ENCODE data around the gene PRR5.

The PRR5 gene

GRCh38 chr22:44755417-44755816 is 53.4 kb downstream of the PRR5 start:
- peaks cover 5% of the 10 kb centered on the region for H3K9me3 ChIP-seq (ENCODE audit: low read length)
- no peak overlapping the region for H3K4me3 ChIP-seq (ENCODE audit: low read depth in 1 of 2, low read length in 2 of 2)
- no peaks in the 10 kb centered on the region for H3K36me3 ChIP-seq (ENCODE audit: insufficient read depth, low read length)
- H3K4me1 ChIP-seq (ENCODE audit: insufficient read depth, low read length): no peaks in the 10 kb centered on the region
- no peak overlapping the region for H3K9ac ChIP-seq (ENCODE audit: low read length)
- no peak overlapping the region for H3K27ac ChIP-seq (ENCODE audit: low read depth, low read length)
- H3K27me3 ChIP-seq (ENCODE audit: control insufficient read depth in 1 of 2, insufficient read depth in 2 of 2, low read length in 2 of 2): peaks cover 15 to 21% of the 10 kb centered on the region in 2 donors

GRCh38 chr22:44755956-44756361 is 54.0 kb downstream of the PRR5 start:
- no peaks in the 10 kb centered on the region for H3K4me1 ChIP-seq (ENCODE audit: insufficient read depth, low read length)
- no peak overlapping the region for H3K4me3 ChIP-seq (ENCODE audit: low read depth in 1 of 2, low read length in 2 of 2)
- no peaks in the 10 kb centered on the region for H3K36me3 ChIP-seq (ENCODE audit: insufficient read depth, low read length)
- no peak overlapping the region for H3K27ac ChIP-seq (ENCODE audit: low read depth, low read length)
- peaks cover 5% of the 10 kb centered on the region for H3K9me3 ChIP-seq (ENCODE audit: low read length)
- peaks cover 15 to 21% of the 10 kb centered on the region in 2 donors for H3K27me3 ChIP-seq (ENCODE audit: control insufficient read depth in 1 of 2, insufficient read depth in 2 of 2, low read length in 2 of 2)
- H3K9ac ChIP-seq (ENCODE audit: low read length): no peak overlapping the region

GRCh38 chr22:44758344-44758973 is 56.5 kb downstream of the PRR5 start:
- H3K4me3 ChIP-seq (ENCODE audit: low read depth in 1 of 2, low read length in 2 of 2): no peak overlapping the region
- no peaks in the 10 kb centered on the region for H3K4me1 ChIP-seq (ENCODE audit: insufficient read depth, low read length)
- peaks cover 7 to 13% of the 10 kb centered on the region in 2 donors for H3K27me3 ChIP-seq (ENCODE audit: control insufficient read depth in 1 of 2, insufficient read depth in 2 of 2, low read length in 2 of 2)
- no peak overlapping the region for H3K27ac ChIP-seq (ENCODE audit: low read depth, low read length)
- no peak overlapping the region for H3K9ac ChIP-seq (ENCODE audit: low read length)
- no peaks in the 10 kb centered on the region for H3K36me3 ChIP-seq (ENCODE audit: insufficient read depth, low read length)
- no peaks in the 10 kb centered on the region for H3K9me3 ChIP-seq (ENCODE audit: low read length)

GRCh38 chr22:44759001-44759400 is 57.0 kb downstream of the PRR5 start:
- Histone ChIP-seq H3K4me3 (ENCODE audit: low read depth in 1 of 2, low read length in 2 of 2) (no peak overlapping the region), H3K36me3 (ENCODE audit: insufficient read depth, low read length) (no peaks in the 10 kb centered on the region), H3K9ac (ENCODE audit: low read length) (no peak overlapping the region), H3K4me1 (ENCODE audit: insufficient read depth, low read length) (no peaks in the 10 kb centered on the region), H3K27ac (ENCODE audit: low read depth, low read length) (no peak overlapping the region), H3K9me3 (ENCODE audit: low read length) (no peaks in the 10 kb centered on the region), H3K27me3 (ENCODE audit: control insufficient read depth in 1 of 2, insufficient read depth in 2 of 2, low read length in 2 of 2) (peaks cover 2 to 9% of the 10 kb centered on the region in 2 donors)

GRCh38 chr22:44759430-44760310 is 57.7 kb downstream of the PRR5 start:
- H3K27ac ChIP-seq (ENCODE audit: low read depth, low read length): no peak overlapping the region
- no peaks in the 10 kb centered on the region for H3K9me3 ChIP-seq (ENCODE audit: low read length)
- no peak overlapping the region for H3K9ac ChIP-seq (ENCODE audit: low read length)
- H3K27me3 ChIP-seq (ENCODE audit: control insufficient read depth in 1 of 2, insufficient read depth in 2 of 2, low read length in 2 of 2): peaks cover 0 to 9% of the 10 kb centered on the region in 2 donors
- H3K36me3 ChIP-seq (ENCODE audit: insufficient read depth, low read length): no peaks in the 10 kb centered on the region
- no peaks in the 10 kb centered on the region for H3K4me1 ChIP-seq (ENCODE audit: insufficient read depth, low read length)
- no peak overlapping the region for H3K4me3 ChIP-seq (ENCODE audit: low read depth in 1 of 2, low read length in 2 of 2)

GRCh38 chr22:44760476-44760875 is 58.5 kb downstream of the PRR5 start:
- Histone ChIP-seq H3K4me3 (ENCODE audit: low read depth in 1 of 2, low read length in 2 of 2) (no peak overlapping the region), H3K9ac (ENCODE audit: low read length) (no peak overlapping the region), H3K27ac (ENCODE audit: low read depth, low read length) (no peak overlapping the region), H3K9me3 (ENCODE audit: low read length) (no peaks in the 10 kb centered on the region), H3K36me3 (ENCODE audit: insufficient read depth, low read length) (no peaks in the 10 kb centered on the region), H3K4me1 (ENCODE audit: insufficient read depth, low read length) (no peaks in the 10 kb centered on the region), H3K27me3 (ENCODE audit: control insufficient read depth in 1 of 2, insufficient read depth in 2 of 2, low read length in 2 of 2) (peaks cover 0 to 5% of the 10 kb centered on the region in 2 donors)

- no peaks in the 10 kb centered on the region for H3K9me3 ChIP-seq (ENCODE audit: low read length)
- H3K4me3 ChIP-seq (ENCODE audit: low read depth in 1 of 2, low read length in 2 of 2): no peak overlapping the region
- no peaks in the 10 kb centered on the region for H3K36me3 ChIP-seq (ENCODE audit: insufficient read depth, low read length)
- peaks cover 0 to 4% of the 10 kb centered on the region in 2 donors for H3K27me3 ChIP-seq (ENCODE audit: control insufficient read depth in 1 of 2, insufficient read depth in 2 of 2, low read length in 2 of 2)
- H3K4me1 ChIP-seq (ENCODE audit: insufficient read depth, low read length): no peaks in the 10 kb centered on the region
- no peak overlapping the region for H3K27ac ChIP-seq (ENCODE audit: low read depth, low read length)
- no peak overlapping the region for H3K9ac ChIP-seq (ENCODE audit: low read length)
These were observed 59.0 kb downstream of the PRR5 start for GRCh38 chr22:44761025-44761424.

GRCh38 chr22:44764373-44764772 is 62.4 kb downstream of the PRR5 start:
- Histone ChIP-seq H3K4me1 (ENCODE audit: insufficient read depth, low read length) (no peaks in the 10 kb centered on the region), H3K9ac (ENCODE audit: low read length) (no peak overlapping the region), H3K36me3 (ENCODE audit: insufficient read depth, low read length) (no peaks in the 10 kb centered on the region), H3K9me3 (ENCODE audit: low read length) (no peaks in the 10 kb centered on the region), H3K27me3 (ENCODE audit: control insufficient read depth in 1 of 2, insufficient read depth in 2 of 2, low read length in 2 of 2) (peaks cover 0 to 3% of the 10 kb centered on the region in 2 donors), H3K27ac (ENCODE audit: low read depth, low read length) (no peak overlapping the region), H3K4me3 (ENCODE audit: low read depth in 1 of 2, low read length in 2 of 2) (no peak overlapping the region)

- Histone ChIP-seq H3K9ac (ENCODE audit: low read length) (no peak overlapping the region), H3K4me1 (ENCODE audit: insufficient read depth, low read length) (no peaks in the 10 kb centered on the region), H3K4me3 (ENCODE audit: low read depth in 1 of 2, low read length in 2 of 2) (no peak overlapping the region)
These were observed 63.0 kb downstream of the PRR5 start for GRCh38 chr22:44764974-44765373.

GRCh38 chr22:44765571-44766285 is 63.7 kb downstream of the PRR5 start:
- no peak overlapping the region for H3K9ac ChIP-seq (ENCODE audit: low read length)
- H3K36me3 ChIP-seq (ENCODE audit: insufficient read depth, low read length): no peaks in the 10 kb centered on the region
- no peak overlapping the region for H3K27ac ChIP-seq (ENCODE audit: low read depth, low read length)
- H3K4me1 ChIP-seq (ENCODE audit: insufficient read depth, low read length): no peaks in the 10 kb centered on the region
- no peaks in the 10 kb centered on the region for H3K27me3 ChIP-seq (ENCODE audit: control insufficient read depth in 1 of 2, insufficient read depth in 2 of 2, low read length in 2 of 2)
- no peak overlapping the region for H3K4me3 ChIP-seq (ENCODE audit: low read depth in 1 of 2, low read length in 2 of 2)
- no peaks in the 10 kb centered on the region for H3K9me3 ChIP-seq (ENCODE audit: low read length)

More at GRCh38 chr22:44764974-44765373, 63.0 kb downstream of the PRR5 start:
- no peaks in the 10 kb centered on the region for H3K27me3 ChIP-seq (ENCODE audit: control insufficient read depth in 1 of 2, insufficient read depth in 2 of 2, low read length in 2 of 2)
- H3K9me3 ChIP-seq (ENCODE audit: low read length): no peaks in the 10 kb centered on the region
- H3K36me3 ChIP-seq (ENCODE audit: insufficient read depth, low read length): no peaks in the 10 kb centered on the region
- H3K27ac ChIP-seq (ENCODE audit: low read depth, low read length): no peak overlapping the region

GRCh38 chr22:44773082-44773481 is 71.1 kb downstream of the PRR5 start:
- Histone ChIP-seq H3K27me3 (ENCODE audit: control insufficient read depth in 1 of 2, insufficient read depth in 2 of 2, low read length in 2 of 2) (no peaks in the 10 kb centered on the region), H3K9me3 (ENCODE audit: low read length) (peaks cover 8% of the 10 kb centered on the region), H3K4me1 (ENCODE audit: insufficient read depth, low read length) (no peaks in the 10 kb centered on the region), H3K4me3 (ENCODE audit: low read depth in 1 of 2, low read length in 2 of 2) (no peak overlapping the region), H3K9ac (ENCODE audit: low read length) (no peak overlapping the region), H3K27ac (ENCODE audit: low read depth, low read length) (no peak overlapping the region), H3K36me3 (ENCODE audit: insufficient read depth, low read length) (no peaks in the 10 kb centered on the region)

Data from muscle layer of colon (tissue), 2 donors.